ENCODE data around the gene RANBP3L.
"Not testable (repeated sequence)": the region's sequence is repeated elsewhere in the genome, so short reads cannot be mapped to it uniquely, and the experiment has no call there.

Gene RANBP3L

GRCh38 chr5:36202521-36202961, 99.2 kb downstream of the RANBP3L start:
- no peak for DNase-seq

GRCh38 chr5:36200513-36200912, 101.2 kb downstream of the RANBP3L start:
- no peak for DNase-seq

DNA sequence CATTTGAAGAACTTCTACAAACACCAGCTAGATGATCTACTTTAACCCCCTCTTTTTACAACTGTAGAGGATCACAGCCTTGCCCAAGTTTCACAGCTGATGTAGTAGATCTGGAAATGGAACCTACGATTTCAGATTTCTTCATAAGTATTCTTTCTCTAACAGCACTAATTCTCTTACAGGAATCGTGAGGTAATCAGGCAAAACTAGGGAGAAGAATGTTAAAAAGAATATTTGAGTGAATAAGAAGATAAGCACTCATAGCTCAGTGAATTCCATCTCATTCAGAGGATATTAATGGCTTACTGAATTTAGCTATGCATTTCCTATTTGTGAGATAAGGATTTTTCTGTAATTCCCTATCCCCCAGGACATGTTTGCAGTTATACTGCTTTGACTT, 102.1 kb downstream of the RANBP3L start:
- DNase-seq = no peak

DNA sequence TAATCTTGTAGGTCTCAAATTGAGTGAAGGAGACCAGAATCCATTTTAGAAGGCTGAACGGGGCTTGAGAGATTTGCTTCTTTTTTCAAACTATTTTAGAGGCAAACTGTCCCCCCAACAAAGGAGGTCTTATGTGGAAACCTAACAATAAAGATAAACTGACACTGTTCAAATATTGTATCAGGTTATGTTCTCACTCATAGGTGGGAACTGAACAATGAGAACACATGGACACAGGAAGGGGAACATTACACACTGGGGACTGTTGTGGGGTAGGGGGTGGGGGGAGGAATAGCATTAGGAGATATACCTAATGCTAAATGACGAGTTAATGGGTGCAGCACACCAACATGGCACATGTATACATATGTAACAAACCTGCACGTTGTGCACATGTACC, 102.9 kb downstream of the RANBP3L start:
- not testable (repeated sequence) for DNase-seq
